Thyroid gland (tissue), 4 donors: ENCODE results near the gene RNF34.

Experiments used
- CTCF ChIP-seq, 6 experiments: fragments of 200-600 bp in 3 of 6; fragments of 450-650 bp in 3 of 6; sonication (generic) in 3 of 6; IDR thresholded peaks; one replicate each; pipeline ENCODE4 v1.5.1; 2016 to 2019; ENCODE audit warnings: antibody characterized with exemption in 6 of 6, mild to moderate bottlenecking in 2 of 6, inconsistent platforms in 1 of 6, moderate library complexity in 1 of 6
- POLR2A ChIP-seq, 2 donors: fragments of 450-650 bp; IDR thresholded peaks; one replicate each; pipeline ENCODE4 v1.6.1; 2017; ENCODE audit warnings: antibody characterized with exemption in 2 of 2, mild to moderate bottlenecking in 2 of 2, moderate library complexity in 1 of 2

GRCh38 chr12:121405211-121405610, 5.3 kb downstream of the RNF34 start:
- TF ChIP-seq CTCF (IDR thresholded peaks at IDR 0.05) (no peak), POLR2A (IDR thresholded peaks at IDR 0.05) (no peak)
